Measurements from ENCODE around the gene PEAK3.

The PEAK3 gene

GRCh38 chr19:2242816-2243215 is 39.2 kb downstream of the PEAK3 start:
- no peak overlapping the region for H3K4me3 ChIP-seq (ENCODE audit: low read depth, low read length)
- ChIA-PET POLR2A (no interaction called here), CTCF (no interaction called here)
- TF ChIP-seq CTCF (IDR thresholded peaks at IDR 0.05; ENCODE audit: insufficient read depth, low read length, missing control alignments): no peak
- DNase-seq (ENCODE audit: low read depth, low spot score): no peak

- POLR2A ChIA-PET: no interaction called here
- no peak for TF ChIP-seq CTCF (IDR thresholded peaks at IDR 0.05; ENCODE audit: insufficient read depth, low read length, missing control alignments)
- H3K4me3 ChIP-seq (ENCODE audit: low read depth, low read length): no peak overlapping the region
- CTCF ChIA-PET: no interaction called here
- DNase-seq (ENCODE audit: low read depth, low spot score): no peak
Measured at GRCh38 chr19:2242092-2242537, 39.9 kb downstream of the PEAK3 start.

DNA sequence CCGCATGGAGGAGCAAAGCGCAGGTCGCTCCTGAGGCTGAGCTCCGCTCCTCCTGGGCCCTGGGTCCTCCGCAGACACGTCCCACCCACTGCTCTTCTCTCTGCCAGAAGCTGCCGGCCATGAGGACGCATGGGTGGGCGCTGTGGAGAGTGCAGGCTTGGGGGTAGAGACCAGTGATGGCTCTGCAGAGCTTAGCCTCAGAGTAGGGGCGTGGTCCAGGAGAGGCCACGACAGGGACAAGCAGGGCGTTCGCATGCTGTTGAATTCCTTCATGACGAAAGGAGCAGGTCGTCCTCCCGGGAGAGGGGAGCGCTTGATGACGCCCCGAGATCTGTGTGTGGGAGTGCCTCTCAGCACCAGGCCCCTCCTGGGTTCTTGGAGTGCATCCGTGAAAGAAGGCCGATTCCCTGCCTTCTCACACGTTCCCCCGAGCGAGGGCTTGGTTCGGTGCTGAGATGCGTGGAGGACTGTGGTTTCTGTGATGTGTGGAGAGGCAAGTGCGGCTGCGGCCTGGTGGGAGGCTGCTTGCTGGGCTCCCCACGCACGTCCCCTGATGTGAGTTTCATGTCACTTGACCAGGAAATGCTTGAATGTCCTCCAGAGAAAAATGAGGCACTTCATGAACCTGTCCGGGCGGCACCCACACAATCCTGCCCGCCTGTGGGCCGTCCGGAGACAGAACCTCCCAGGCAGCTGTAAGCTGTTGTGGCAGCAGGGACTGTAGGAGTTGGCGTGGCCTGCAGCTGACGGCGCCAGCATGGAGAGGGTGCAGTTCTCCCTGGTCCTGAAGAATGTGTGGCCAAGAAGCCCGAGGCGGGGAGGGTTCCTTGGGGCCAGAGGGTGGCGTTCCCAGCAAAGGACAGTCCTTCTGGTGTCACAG is 40.9 kb downstream of the PEAK3 start:
- CTCF ChIA-PET: interaction anchor here (1.1 to 3.2 kb wide), 3 partner anchors 12 to 144 kb away, joined by 3 to 22 read pairs (median 3); no protein-coding TSS in a partner anchor
- TF ChIP-seq CTCF (IDR thresholded peaks at IDR 0.05; ENCODE audit: insufficient read depth, low read length, missing control alignments): no peak
- POLR2A ChIA-PET: no interaction called here
- no peak for DNase-seq (ENCODE audit: low read depth, low spot score)
- no peak overlapping the region; the same call in 1 of the 2 replicates for H3K4me3 ChIP-seq (ENCODE audit: low read depth, low read length)

DNA sequence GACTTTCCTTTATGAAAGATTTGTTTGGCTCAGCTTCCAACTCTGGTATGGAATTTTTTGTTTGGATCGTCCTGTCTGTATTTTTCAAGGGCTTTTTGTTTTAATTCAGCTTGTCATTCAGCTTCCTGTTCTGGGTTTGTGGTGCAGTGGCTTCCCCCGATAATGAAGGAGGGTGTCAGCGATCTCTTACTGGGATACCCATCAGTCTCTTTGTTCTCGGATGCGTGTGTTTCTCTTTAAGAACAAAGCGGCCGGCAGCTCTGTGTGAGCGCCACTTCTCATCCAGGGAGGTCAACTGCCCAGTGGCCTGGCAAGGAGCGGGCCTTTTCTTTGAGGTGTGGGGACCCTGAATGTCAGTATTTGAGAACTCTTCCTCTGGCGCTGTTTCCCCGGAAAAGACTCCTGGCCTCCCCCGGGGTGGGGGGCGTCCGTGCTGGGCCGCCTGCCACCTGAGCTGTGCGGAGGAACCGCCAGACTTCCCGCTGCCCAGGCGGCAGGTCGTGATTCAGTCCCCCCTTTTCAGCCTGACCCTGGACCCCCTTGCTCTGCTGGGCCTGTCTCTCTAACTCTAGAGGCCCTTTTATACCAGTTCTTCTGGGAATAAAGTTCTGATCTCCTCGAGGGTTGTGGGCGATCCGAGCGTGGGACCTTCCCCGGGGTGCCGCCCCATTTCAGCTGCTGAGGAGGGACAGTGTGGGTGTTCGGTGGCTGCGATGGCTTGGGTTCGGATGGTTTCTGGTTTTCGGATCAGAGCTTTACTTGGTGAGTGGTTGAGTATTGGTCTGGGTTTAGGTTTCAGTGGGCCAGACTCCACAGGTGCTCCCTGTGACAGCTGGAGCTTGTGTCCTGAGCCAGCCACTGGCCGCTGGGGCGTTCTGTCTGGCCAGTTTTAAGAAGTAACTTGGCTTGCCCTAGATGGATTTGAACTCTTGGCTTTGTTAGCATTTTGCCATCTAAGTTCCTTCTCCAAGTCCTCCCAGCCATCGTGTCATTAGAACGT is 41.9 kb downstream of the PEAK3 start:
- peak overlapping the region; percentile 53 for H3K4me3 ChIP-seq (ENCODE audit: low read depth, low read length)
- POLR2A ChIA-PET: interaction anchor here (0.7 kb wide), 1 partner anchor 89 kb away, joined by 3 read pairs; the partner anchor contains the start of gene AP3D1
- CTCF ChIA-PET: interaction anchor here (0.8 to 3.2 kb wide), 15 partner anchors 8 to 396 kb away, joined by 3 to 24 read pairs (median 5); partner anchors contain the start of gene AMH
- no peak for TF ChIP-seq CTCF (IDR thresholded peaks at IDR 0.05; ENCODE audit: insufficient read depth, low read length, missing control alignments)
- no peak for DNase-seq (ENCODE audit: low read depth, low spot score)

- no peak for TF ChIP-seq CTCF (IDR thresholded peaks at IDR 0.05; ENCODE audit: insufficient read depth, low read length, missing control alignments)
- H3K4me3 ChIP-seq (ENCODE audit: low read depth, low read length): peak overlapping the region; percentile 53
- ChIA-PET POLR2A (interaction anchor here (0.7 kb wide), 1 partner anchor 88 kb away, joined by 3 read pairs; the partner anchor contains the start of gene AP3D1), CTCF (interaction anchor here (0.7 to 3.2 kb wide), 14 partner anchors 9 to 397 kb away, joined by 3 to 24 read pairs (median 6); partner anchors contain the start of gene AMH)
- no peak for DNase-seq (ENCODE audit: low read depth, low spot score)
Measured at GRCh38 chr19:2239173-2239572, 42.8 kb downstream of the PEAK3 start.
